HG03571 (cell line): Measurements from ENCODE around the gene PAPLN.

Experiments used
- ATAC-seq: cut with Tn5 transposase; IDR thresholded peaks from one replicate; pipeline ENCODE4 v1.9.1; 2021; ENCODE audit not compliant: unreplicated experiment

PAPLN gene

DNA sequence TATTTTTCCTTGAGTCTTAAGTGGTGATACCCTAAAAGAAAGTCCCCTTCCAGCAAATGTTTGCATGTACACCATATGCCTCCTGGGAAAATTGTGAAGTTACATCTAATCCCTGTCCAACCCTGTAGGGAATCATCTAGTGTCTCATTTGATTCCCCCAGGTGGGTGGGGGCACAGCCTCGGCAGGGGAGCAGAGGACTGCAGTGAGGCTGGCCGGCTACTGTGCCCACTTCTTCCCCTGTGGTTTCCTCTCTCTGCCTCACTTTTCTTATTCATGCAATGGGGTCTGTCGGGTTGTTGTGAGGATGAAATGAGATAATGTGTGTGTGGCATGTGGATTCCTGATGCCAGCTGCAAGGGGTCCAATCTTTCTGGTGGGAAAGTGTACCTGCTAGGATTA, 6.0 kb downstream of the PAPLN start:
- no peak for ATAC-seq

GRCh38 chr14:73243748-73244147, 6.4 kb downstream of the PAPLN start:
- no peak for ATAC-seq

GRCh38 chr14:73244541-73245290, 7.4 kb downstream of the PAPLN start:
- no peak for ATAC-seq

DNA sequence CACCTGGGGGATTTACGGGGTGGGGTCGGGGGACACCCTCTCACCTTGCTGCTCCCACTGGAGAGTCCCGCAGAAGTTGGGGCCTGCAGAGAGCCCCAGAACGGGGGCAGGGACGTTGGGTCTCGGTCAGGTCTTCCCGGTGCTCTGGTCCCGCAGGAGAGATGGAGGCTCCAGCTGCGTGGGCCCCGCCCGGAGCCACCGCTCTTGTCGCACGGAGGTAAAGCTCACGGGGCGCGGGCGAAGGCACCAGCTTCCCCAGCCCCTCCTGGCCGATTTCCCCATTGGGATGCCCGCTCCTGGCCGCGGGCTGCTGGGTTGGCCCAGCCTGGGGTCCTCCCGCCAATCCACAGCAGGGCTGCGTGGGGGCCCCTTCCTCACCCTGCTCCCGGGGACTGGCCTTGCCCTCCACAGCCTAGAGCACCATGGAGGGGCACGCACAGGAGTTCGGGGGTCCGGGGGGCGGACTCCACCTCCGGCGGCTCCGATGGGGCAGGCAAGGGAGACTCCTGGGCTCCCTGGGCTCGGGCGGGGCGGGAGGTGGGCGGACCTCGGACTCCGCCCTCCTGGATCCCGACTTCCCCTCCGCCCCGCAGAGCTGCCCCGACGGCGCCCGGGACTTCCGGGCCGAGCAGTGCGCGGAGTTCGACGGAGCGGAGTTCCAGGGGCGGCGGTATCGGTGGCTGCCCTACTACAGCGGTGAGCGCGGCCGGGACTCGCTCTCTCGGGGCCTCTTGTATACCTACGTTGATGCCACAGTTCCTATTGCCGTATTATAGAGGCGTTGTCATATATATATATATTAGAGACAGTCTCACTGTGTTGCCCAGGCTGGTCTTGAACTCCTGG, 8.4 kb downstream of the PAPLN start:
- peak; percentile 56 for ATAC-seq

GRCh38 chr14:73246387-73247150, 9.3 kb downstream of the PAPLN start:
- ATAC-seq: no peak

DNA sequence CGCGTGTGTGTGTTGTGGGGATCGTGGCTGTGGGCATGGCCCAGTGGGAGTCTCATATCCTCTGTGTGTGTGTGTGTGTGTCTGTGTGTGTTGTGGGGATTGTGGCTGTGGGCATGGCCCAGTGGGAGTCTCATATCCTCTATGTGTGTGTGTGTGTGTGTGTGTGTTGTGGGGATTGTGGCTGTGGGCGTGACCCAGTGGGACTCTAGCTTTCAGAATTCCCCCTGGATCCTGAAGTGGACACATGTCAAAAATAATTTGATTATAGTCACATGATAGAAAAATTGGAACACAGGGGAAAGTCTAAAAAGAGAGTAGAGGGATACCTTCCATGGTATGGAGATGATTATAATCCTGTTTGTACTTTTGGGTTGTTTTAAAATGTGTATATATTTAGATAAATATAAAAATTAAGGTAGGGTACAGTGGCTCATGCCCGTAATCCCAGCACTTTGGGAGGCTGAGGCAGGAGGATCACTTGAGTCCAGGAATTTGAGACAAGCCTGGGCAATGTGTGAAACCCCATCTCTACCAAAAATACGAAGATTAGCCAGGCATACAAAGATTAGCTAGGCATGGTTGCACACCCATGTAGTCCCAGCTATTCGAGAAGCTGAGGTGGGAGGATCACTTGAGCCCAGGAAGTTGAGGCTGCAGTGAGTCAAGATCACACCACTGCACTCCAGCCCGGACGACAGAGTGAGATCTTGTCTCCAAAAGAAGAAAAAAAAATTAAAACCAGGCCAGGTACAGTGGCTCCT, 11.0 kb downstream of the PAPLN start:
- no peak for ATAC-seq

DNA sequence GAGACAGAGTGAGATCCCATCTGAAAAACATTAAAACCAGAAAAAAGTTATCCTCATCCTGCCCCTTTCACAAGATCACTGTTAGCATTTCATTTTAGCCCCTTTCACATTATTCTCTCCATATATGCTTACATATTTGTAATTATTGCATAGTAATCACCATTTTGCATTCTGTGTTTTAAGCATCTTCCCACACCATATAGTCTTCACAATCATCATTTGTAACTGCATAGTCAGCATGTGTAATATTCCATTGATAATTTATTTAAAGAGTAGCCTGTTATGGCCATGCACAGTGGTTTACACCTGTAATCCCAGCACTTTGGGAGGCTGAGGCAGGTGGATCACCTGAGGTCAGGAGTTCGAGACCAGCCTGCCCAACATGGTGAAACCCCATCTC, 11.8 kb downstream of the PAPLN start:
- no peak for ATAC-seq

GRCh38 chr14:73249564-73250316, 12.4 kb downstream of the PAPLN start:
- no peak for ATAC-seq

GRCh38 chr14:73250317-73250713, 13.0 kb downstream of the PAPLN start:
- no peak for ATAC-seq

DNA sequence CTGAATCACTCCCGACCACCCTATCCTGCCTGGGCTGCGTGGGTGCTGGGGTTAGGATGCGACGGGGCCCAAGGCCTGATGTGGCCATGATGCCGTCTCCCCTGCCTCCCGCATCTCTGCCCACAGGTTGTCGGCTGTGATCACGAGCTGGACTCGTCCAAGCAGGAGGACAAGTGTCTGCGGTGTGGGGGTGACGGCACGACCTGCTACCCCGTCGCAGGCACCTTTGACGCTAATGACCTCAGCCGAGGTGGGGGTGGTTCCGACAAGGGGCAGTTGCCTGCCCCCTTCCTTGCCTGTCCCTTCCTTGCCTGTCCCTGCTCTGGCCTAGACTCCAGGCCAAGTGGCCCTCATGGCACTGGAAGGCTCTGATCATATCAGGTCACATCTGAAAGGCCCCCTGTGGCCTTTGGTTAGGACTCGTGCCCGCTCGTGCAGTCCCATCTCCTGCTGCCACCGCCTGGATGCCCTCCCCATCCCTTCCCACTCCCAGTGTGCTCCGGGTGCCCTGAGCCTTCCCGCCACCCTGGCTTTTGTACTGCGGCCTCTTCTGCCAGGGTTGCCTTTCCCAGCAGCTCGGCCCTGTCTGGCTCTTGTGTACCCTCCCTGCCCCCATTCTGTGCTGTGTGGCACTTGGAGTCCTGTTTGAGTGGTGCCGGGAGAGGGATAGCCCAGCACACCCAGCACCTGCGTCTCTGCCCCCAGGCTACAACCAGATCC, 13.6 kb downstream of the PAPLN start:
- ATAC-seq: no peak

DNA sequence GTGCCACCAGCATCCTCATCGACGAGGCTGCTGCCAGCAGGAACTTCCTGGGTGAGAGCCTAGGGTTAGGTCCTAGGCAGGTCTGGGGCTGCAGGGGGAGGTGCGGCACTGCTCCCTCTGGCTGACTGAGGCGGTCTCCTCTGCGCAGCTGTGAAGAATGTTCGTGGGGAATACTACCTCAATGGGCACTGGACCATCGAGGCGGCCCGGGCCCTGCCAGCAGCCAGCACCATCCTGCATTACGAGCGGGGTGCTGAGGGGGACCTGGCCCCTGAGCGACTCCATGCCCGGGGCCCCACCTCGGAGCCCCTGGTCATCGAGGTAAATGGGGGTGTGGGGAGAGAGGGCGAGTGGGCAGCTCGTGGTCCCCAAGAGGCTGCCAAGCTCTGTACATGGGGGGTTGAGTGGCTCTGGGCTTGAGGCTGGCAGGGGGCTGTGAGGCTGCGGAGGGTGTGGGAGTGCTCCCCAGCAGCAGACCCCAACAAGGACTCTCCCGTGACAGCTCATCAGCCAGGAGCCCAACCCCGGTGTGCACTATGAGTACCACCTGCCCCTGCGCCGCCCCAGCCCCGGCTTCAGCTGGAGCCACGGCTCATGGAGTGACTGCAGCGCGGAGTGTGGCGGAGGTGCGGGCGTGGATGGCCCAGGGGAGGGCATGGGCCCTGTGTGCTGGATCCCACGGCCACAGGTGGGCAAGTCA, 14.4 kb downstream of the PAPLN start:
- no peak for ATAC-seq

DNA sequence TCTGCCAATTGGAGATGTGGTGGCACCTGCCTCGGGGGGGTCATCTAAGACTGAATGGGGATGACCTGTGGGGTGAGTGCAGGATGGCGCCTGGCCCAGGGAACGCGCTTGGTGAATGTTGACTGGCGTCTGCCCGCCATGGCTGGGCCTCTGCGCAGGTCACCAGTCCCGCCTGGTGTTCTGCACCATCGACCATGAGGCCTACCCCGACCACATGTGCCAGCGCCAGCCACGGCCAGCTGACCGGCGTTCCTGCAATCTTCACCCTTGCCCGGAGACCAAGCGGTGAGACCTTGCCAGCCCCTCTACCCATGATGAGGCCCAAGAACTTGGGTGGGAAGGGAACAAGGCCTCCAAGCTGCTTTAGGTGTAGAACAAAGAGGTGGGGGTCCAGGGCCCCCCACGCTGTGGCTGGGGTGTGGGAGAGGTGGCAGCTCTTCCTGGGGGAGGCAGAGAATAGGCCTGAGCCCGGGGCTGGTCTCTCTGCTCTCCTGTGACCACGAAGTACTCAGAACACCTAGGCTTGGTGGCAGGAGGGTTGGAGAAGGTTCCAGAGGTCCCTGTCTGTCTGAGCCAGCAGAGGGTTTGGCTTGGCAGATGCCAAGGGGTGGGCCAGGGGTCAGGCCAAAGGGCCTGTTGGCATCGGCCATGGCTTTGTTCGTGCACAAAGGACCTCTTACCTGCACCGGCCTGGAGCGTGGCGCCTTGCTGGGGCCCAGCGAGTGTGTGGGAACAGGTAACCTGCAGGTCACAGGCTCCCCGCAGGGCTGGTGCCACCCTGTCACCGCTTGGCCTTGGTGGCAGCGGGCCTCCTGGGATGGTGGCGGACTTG, 15.4 kb downstream of the PAPLN start:
- no peak for ATAC-seq

GRCh38 chr14:73253323-73253610, 16.0 kb downstream of the PAPLN start:
- no peak for ATAC-seq

- ATAC-seq: no peak
These were observed 16.4 kb downstream of the PAPLN start for GRCh38 chr14:73253721-73254120.

DNA sequence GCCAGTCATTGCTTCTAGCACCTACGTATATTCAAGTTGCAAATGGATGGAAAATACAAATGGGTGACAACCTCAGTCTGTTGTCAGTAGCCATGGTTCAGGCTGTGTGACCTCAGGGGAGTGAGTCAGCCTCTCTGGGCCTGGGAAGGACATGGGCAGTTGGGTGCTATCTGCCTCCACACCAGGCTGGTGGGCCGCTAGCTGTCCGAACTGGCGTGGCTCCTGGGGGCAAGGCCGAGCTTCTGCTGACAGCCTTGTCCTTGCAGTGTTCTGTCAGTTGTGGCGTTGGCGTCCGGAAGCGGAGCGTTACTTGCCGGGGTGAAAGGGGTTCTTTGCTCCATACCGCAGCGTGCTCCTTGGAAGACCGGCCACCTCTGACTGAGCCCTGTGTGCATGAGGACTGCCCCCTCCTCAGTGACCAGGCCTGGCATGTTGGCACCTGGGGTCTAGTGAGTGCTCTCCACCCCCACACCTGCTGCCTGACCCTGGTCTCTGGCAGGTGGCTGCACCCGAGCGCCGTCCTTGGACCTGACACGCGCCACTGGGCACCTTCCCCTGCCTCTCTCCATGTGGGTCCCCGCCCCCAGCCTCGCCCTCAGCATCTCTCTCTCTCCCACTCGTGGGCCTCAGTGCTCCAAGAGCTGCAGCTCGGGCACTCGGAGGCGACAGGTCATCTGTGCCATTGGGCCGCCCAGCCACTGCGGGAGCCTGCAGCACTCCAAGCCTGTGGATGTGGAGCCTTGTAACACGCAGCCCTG, 17.1 kb downstream of the PAPLN start:
- ATAC-seq: no peak

- no peak for ATAC-seq
These were observed 17.7 kb downstream of the PAPLN start for GRCh38 chr14:73255005-73255400.

- no peak for ATAC-seq
These were observed 18.5 kb downstream of the PAPLN start for GRCh38 chr14:73255693-73256225.
